B cell (primary cell): ENCODE measurements around the gene GPR183. TPM values are rescaled to one million over a fixed set of nuclear protein-coding genes. Genes with fewer than 3 reads are reported as not detected.

Experiments
- ATAC-seq: fragments of 200-7000 bp; cut with Tn5 transposase; one replicate; pipeline ENCODE4 v1.10.0; 2021; ENCODE audit warnings: low read depth, mild to moderate bottlenecking, moderate number of reproducible peaks, moderate library complexity
- CTCF ChIA-PET: fragments of 350-600 bp; sonication (Branson Sonifier 250); formaldehyde crosslinking; loops from one replicate; lab custom pipeline; 2021; ENCODE audit warnings: antibody characterized with exemption, inconsistent platforms; lab: Charles Lee
- POLR2A ChIA-PET: fragments of 350-600 bp; sonication (Branson Sonifier 250); formaldehyde crosslinking; loops from one replicate; lab custom pipeline; 2021; ENCODE audit warnings: antibody characterized with exemption; lab: Charles Lee
- DNase-seq: peaks from one replicate; pipeline ENCODE4 v3.0.0; 2013
- H2AFZ ChIP-seq: 2 replicates; pipeline ENCODE4 v1.6.1; 2012; ENCODE audit warnings: mild to moderate bottlenecking, low read depth, low read length; ENCODE audit not compliant: insufficient read depth, poor library complexity, severe bottlenecking
- H3K27ac ChIP-seq, 2 donors: 1 replicate in 1 of 2; 2 replicates in 1 of 2; pipeline ENCODE4 v1.5.1; 2012 to 2013; ENCODE audit warnings: low read length in 2 of 2, mild to moderate bottlenecking in 2 of 2, moderate library complexity in 1 of 2
- H3K27me3 ChIP-seq, 4 experiments: fragments of 200-600 bp in 1 of 4; sonication (generic) in 1 of 4; replicated peaks in 1 of 4; 1 replicate in 2 of 4; 2 replicates in 2 of 4; pipeline versions ENCODE4 v1.6.1 to v1.7.0; 2013 to 2016; ENCODE audit warnings: low read length in 3 of 4, mild to moderate bottlenecking in 2 of 4, mixed read lengths in 1 of 4, moderate library complexity in 1 of 4; ENCODE audit not compliant: insufficient read depth in 4 of 4, control insufficient read depth in 3 of 4; ENCODE audit errors: control extremely low read depth in 1 of 4
- H3K36me3 ChIP-seq, 2 experiments: replicated peaks in 1 of 2; 1 replicate in 1 of 2; 2 replicates in 1 of 2; pipeline versions ENCODE4 v1.6.1 to v1.7.1; 2013; ENCODE audit warnings: low read length in 1 of 2; ENCODE audit not compliant: insufficient read depth in 2 of 2, control insufficient read depth in 1 of 2; ENCODE audit errors: control extremely low read depth in 1 of 2, extremely low read depth in 1 of 2
- H3K4me1 ChIP-seq, 2 donors: fragments of 200-600 bp in 1 of 2; sonication (generic) in 1 of 2; 1 replicate in 1 of 2; 2 replicates in 1 of 2; pipeline versions ENCODE4 v1.5.1 to v1.6.1; 2013 to 2017; ENCODE audit warnings: low read length in 2 of 2; ENCODE audit not compliant: control insufficient read depth in 2 of 2, insufficient read depth in 2 of 2
- H3K4me2 ChIP-seq: replicated peaks from 2 replicates; pipeline ENCODE3; 2012; ENCODE audit warnings: mild to moderate bottlenecking, low read depth, low read length; ENCODE audit not compliant: poor library complexity, severe bottlenecking
- H3K4me3 ChIP-seq, 5 experiments: fragments of 200-600 bp in 1 of 5; sonication (generic) in 1 of 5; 1 replicate in 3 of 5; 2 replicates in 2 of 5; pipeline versions ENCODE4 v1.5.1 to v1.7.0; 2011 to 2016; ENCODE audit warnings: low read length in 4 of 5, mild to moderate bottlenecking in 4 of 5, low read depth in 2 of 5, control low read depth in 1 of 5, moderate library complexity in 1 of 5; ENCODE audit not compliant: insufficient read depth in 1 of 5; ENCODE audit errors: control extremely low read depth in 1 of 5, extremely low read depth in 1 of 5
- H3K79me2 ChIP-seq: fragments of 200-600 bp; sonication (generic); one replicate; pipeline ENCODE4 v1.6.0; 2016; ENCODE audit warnings: low read length; ENCODE audit not compliant: control insufficient read depth, insufficient read depth
- H3K9ac ChIP-seq: fragments of 200-600 bp; sonication (generic); 2 replicates; pipeline ENCODE4 v1.6.1; 2017; ENCODE audit warnings: mild to moderate bottlenecking, low read length, moderate library complexity
- H3K9me3 ChIP-seq, 3 donors: one replicate each; pipeline versions ENCODE4 v1.6.1 to v1.7.1; 2013; ENCODE audit warnings: low read length in 2 of 3; ENCODE audit not compliant: control insufficient read depth in 2 of 3, insufficient read depth in 1 of 3; ENCODE audit errors: control extremely low read depth in 1 of 3
- H4K20me1 ChIP-seq: 2 replicates; pipeline ENCODE4 v1.6.0; 2012; ENCODE audit warnings: mild to moderate bottlenecking, low read length; ENCODE audit not compliant: insufficient read depth, control insufficient read depth, poor library complexity, severe bottlenecking
- H3K27ac Mint-ChIP-seq: one replicate; pipeline ENCODE4 v1.8.0; 2021; ENCODE audit warnings: mixed read lengths
- H3K27me3 Mint-ChIP-seq: one replicate; pipeline ENCODE4 v1.8.0; 2021; ENCODE audit warnings: mixed read lengths
- H3K4me1 Mint-ChIP-seq: one replicate; pipeline ENCODE4 v1.8.0; 2021; ENCODE audit warnings: mixed read lengths
- H3K4me3 Mint-ChIP-seq: one replicate; pipeline ENCODE4 v1.8.0; 2021; ENCODE audit warnings: mixed read lengths
- H3K9me3 Mint-ChIP-seq: one replicate; pipeline ENCODE4 v1.8.0; 2022; ENCODE audit warnings: mixed read lengths; ENCODE audit not compliant: insufficient read depth
- EZH2 ChIP-seq: IDR thresholded peaks from 2 replicates; pipeline ENCODE4 v1.6.1; 2012; ENCODE audit warnings: borderline replicate concordance, low read depth, mild to moderate bottlenecking, moderate library complexity, low read length; ENCODE audit not compliant: insufficient read depth, poor library complexity, severe bottlenecking
- WGBS: methylation state at CpG from one replicate; pipeline ENCODE4 v1.1.5; 2013; ENCODE audit warnings: missing lambda C conversion rate; ENCODE audit not compliant: insufficient coverage; 5-methylcytosine and 5-hydroxymethylcytosine counted together
- intact Hi-C: fragments of 100-400 bp; cut with micrococcal nuclease; formaldehyde crosslinking; loops from one replicate; pipeline ENCODE4 v1.10.0; 2022
- polyA plus RNA-seq: library from polyadenylated mRNA; depleted of rRNA; stranded (reverse); fragments of >200 nt; gene quantifications from 2 replicates; pipeline ENCODE4 v1.2.3, GENCODE V29; 2012
- total RNA-seq, 2 donors: library from RNA; stranded (reverse); fragments of 120-200 nt in 1 of 2; gene quantifications; 1 replicate in 1 of 2; 2 replicates in 1 of 2; pipeline versions ENCODE4 v1.2.3 to v1.2.4, GENCODE V29; 2013 to 2022
- TF ChIP-seq, protein P1 (sequence below): fragments of 200-600 bp; IDR thresholded peaks from one replicate; pipeline ENCODE4 v1.8.0; 2022; ENCODE audit warnings: antibody characterized with exemption, mild to moderate bottlenecking

GPR183 gene
- total and polyA plus RNA-seq, 2 donors (not counting 1 experiment from before 2014, with no cell fraction given): 150 to 256 TPM

DNA sequence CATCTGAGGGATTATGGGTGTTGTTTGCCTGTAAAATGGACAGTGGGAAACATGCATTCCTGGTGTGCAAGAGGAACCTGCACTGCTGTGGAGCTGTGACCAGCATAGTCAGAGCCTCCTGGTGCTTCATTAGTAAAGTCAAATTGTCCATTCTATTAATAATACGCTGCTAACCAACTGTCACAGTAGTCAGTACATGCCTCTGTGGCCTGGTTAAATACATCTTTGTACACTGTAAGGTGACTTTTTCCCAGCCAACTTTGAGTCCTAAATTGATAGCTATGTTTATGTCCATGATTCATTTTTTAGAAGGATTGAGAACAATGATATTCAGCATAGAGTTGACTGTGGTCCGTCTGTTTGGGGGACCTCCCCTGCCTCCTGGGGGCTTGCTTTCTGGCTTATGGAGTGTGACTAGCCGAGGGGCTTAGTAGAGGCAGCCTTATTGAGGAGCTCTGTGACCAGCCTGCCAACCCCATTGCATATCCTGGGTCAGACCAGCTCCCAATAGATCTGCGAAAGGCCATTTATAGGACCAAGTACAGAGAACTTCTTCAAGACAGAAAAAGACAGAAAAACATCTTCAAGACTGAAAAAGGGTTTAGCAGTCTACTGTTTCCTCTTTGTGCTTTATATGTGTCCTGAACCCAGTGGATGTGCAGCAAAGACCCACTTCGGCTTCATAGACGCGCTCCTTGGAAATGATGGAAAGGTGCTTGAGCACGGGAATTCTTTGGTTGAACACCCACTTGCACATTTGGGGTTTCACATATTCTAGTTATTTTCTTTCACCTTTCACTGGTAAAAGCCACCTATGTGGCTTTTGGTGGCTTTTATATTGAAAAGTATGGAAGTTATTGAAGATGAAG is 4.3 kb downstream of the GPR183 start:
- Histone ChIP-seq H3K79me2 (peaks cover 99% of the 10 kb centered on the region), H3K4me2 (peak overlapping the region; percentile 68), H3K4me1 (peaks cover 75 to 76% of the 10 kb centered on the region in 2 donors), H3K27ac (peak overlapping the region; percentile 78 to 87), H3K36me3 (peaks cover 0 to 42% of the 10 kb centered on the region in 2 experiments), H3K4me3 (peak overlapping the region in 3 of 5 experiments; percentile 9 to 95 (median 28)), H3K9ac (peak overlapping the region; percentile 80), H2AFZ (no peak overlapping the region), H3K9me3 (no peaks in the 10 kb centered on the region), H3K27me3 (no peaks in the 10 kb centered on the region), H4K20me1 (no peaks in the 10 kb centered on the region)
- Mint-ChIP-seq H3K4me1 (peaks cover 69% of the 10 kb centered on the region), H3K9me3 (no peaks in the 10 kb centered on the region), H3K27ac (peak overlapping the region; percentile 79), H3K27me3 (no peaks in the 10 kb centered on the region), H3K4me3 (peak overlapping the region; percentile 94)
- ATAC-seq: no peak
- intact Hi-C loops: loop anchor here (10.0 kb wide), 1 partner anchor 132 kb away; no protein-coding TSS in a partner anchor
- DNase-seq: no peak
- WGBS: 66% methylated on average over 3 of the region's 8 CpGs
- POLR2A ChIA-PET: interaction anchor here (0.7 to 1.5 kb wide), 8 partner anchors 19 to 134 kb away, joined by 3 to 13 read pairs (median 4); no protein-coding TSS in a partner anchor
- CTCF ChIA-PET: interaction anchor here (0.8 to 13.9 kb wide), 19 partner anchors 10 to 243 kb away, joined by 3 to 206 read pairs (median 5); no protein-coding TSS in a partner anchor
- TF ChIP-seq, protein P1, sequence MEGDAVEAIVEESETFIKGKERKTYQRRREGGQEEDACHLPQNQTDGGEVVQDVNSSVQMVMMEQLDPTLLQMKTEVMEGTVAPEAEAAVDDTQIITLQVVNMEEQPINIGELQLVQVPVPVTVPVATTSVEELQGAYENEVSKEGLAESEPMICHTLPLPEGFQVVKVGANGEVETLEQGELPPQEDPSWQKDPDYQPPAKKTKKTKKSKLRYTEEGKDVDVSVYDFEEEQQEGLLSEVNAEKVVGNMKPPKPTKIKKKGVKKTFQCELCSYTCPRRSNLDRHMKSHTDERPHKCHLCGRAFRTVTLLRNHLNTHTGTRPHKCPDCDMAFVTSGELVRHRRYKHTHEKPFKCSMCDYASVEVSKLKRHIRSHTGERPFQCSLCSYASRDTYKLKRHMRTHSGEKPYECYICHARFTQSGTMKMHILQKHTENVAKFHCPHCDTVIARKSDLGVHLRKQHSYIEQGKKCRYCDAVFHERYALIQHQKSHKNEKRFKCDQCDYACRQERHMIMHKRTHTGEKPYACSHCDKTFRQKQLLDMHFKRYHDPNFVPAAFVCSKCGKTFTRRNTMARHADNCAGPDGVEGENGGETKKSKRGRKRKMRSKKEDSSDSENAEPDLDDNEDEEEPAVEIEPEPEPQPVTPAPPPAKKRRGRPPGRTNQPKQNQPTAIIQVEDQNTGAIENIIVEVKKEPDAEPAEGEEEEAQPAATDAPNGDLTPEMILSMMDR: no peak
- no peak for TF ChIP-seq EZH2
